Stimulated activated naive B cell treated with anti-CD40 and anti-IgM and Interleukin-4, amounts not matched to agents 10 μg/mL and 1 μg/mL and 100 μg/mL, for 72 hours (primary cell): ENCODE results near the gene INAFM2.

Experiments
- ATAC-seq, 2 donors: fragments of 150-1000 bp; cut with Tn5 transposase; replicated peaks; 2 replicates each; pipeline ENCODE4 v1.10.0; 2021; ENCODE audit warnings: moderate library complexity in 1 of 2
- DNase-seq: peaks from one replicate; pipeline ENCODE4 v3.0.0; 2021
- H3K27ac Mint-ChIP-seq: one replicate; pipeline ENCODE4 v1.8.0; 2022; ENCODE audit warnings: mild to moderate bottlenecking, mixed read lengths
- H3K27me3 Mint-ChIP-seq, 2 donors: one replicate each; pipeline ENCODE4 v1.8.0; 2022; ENCODE audit warnings: mixed read lengths in 2 of 2
- H3K36me3 Mint-ChIP-seq, 2 donors: one replicate each; pipeline ENCODE4 v1.8.0; 2022; ENCODE audit warnings: mixed read lengths in 2 of 2, mild to moderate bottlenecking in 1 of 2
- H3K4me1 Mint-ChIP-seq, 2 donors: one replicate each; pipeline ENCODE4 v1.8.0; 2022; ENCODE audit warnings: mixed read lengths in 2 of 2, mild to moderate bottlenecking in 1 of 2
- H3K4me3 Mint-ChIP-seq, 2 donors: one replicate each; pipeline ENCODE4 v1.8.0; 2022; ENCODE audit warnings: mild to moderate bottlenecking in 2 of 2, mixed read lengths in 2 of 2, moderate library complexity in 1 of 2
- H3K9me3 Mint-ChIP-seq, 2 donors: one replicate each; pipeline ENCODE4 v1.8.0; 2022; ENCODE audit warnings: mixed read lengths in 2 of 2, mild to moderate bottlenecking in 1 of 2

INAFM2 gene

GRCh38 chr15:40354408-40355171 lies 31.1 kb downstream of the INAFM2 start:
- no peak for DNase-seq

DNA sequence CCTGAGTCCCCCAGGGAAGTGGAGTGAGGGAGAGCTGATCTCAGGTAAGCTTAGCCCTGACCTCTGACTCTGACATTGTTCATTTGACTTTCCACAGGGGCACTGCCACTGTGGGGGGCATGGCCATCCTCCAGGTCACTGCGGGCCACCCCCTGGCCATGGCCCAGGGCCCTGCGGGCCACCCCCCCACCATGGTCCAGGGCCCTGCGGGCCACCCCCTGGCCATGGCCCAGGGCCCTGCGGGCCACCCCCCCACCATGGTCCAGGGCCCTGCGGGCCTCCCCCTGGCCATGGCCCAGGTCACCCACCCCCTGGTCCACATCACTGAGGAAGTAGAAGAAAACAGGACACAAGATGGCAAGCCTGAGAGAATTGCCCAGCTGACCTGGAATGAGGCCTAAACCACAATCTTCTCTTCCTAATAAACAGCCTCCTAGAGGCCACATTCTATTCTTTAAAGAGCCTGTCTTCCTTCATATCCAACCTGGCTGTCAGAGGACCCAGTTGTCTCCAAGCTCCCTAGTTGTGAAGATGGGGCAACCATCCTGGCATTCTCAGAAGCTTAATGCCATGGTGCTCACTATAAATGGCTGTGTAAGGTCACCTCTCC lies 32.6 kb downstream of the INAFM2 start:
- Mint-ChIP-seq H3K9me3 (no peaks in the 10 kb centered on the region), H3K27ac (no peak overlapping the region), H3K36me3 (no peaks in the 10 kb centered on the region), H3K4me3 (no peak overlapping the region), H3K27me3 (peaks cover 0 to 5% of the 10 kb centered on the region in 2 donors), H3K4me1 (peaks cover 8 to 9% of the 10 kb centered on the region in 2 donors)
- DNase-seq (no peak), ATAC-seq (no peak)

More at GRCh38 chr15:40354408-40355171, 31.1 kb downstream of the INAFM2 start:
- no peak overlapping the region for H3K27ac Mint-ChIP-seq
- peaks cover 8 to 9% of the 10 kb centered on the region in 2 donors for H3K4me1 Mint-ChIP-seq
- no peaks in the 10 kb centered on the region for H3K36me3 Mint-ChIP-seq
- no peak overlapping the region for H3K4me3 Mint-ChIP-seq
- H3K9me3 Mint-ChIP-seq = no peaks in the 10 kb centered on the region
- no peak for ATAC-seq
- H3K27me3 Mint-ChIP-seq = peaks cover 0 to 5% of the 10 kb centered on the region in 2 donors

DNA sequence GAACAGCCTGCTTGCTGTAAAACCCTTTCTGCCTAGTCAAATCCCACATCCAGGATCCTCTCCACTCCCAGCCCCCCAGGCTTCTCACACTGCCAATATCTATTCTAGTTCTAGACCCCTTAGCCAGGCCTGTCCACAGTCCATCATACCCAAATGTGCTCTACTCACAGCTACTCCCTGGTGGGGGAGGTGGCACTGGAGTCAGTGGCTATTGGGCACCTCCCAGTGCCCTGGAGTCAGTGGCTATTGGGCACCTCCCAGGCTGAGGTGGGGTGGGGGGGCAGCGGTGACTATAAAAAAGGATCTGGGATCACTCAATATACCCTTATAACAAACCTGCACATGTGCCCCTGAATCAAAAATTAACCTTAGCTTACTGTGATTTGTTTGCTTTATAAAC lies 33.8 kb downstream of the INAFM2 start:
- Mint-ChIP-seq H3K36me3 (no peaks in the 10 kb centered on the region), H3K4me1 (peaks cover 9 to 10% of the 10 kb centered on the region in 2 donors), H3K27ac (no peak overlapping the region), H3K9me3 (no peaks in the 10 kb centered on the region), H3K27me3 (peaks cover 0 to 5% of the 10 kb centered on the region in 2 donors), H3K4me3 (peak overlapping the region in 1 of 2 donors; percentile 87)
- ATAC-seq = no peak
- DNase-seq = no peak

- no peaks in the 10 kb centered on the region for H3K9me3 Mint-ChIP-seq
- H3K36me3 Mint-ChIP-seq = peaks cover 0 to 4% of the 10 kb centered on the region in 2 donors
- DNase-seq (peak; percentile 85), ATAC-seq (peak; percentile 93)
- H3K27ac Mint-ChIP-seq = peak within 1 kb of the TSS; percentile 65
- peaks cover 0 to 5% of the 10 kb centered on the region in 2 donors for H3K27me3 Mint-ChIP-seq
- peaks cover 9 to 10% of the 10 kb centered on the region in 2 donors for H3K4me1 Mint-ChIP-seq
- peak within 1 kb of the TSS; percentile 86 to 87 for H3K4me3 Mint-ChIP-seq
These were observed 34.4 kb downstream of the INAFM2 start, which contains the start of gene DISP2 for GRCh38 chr15:40357723-40358470. TSS of gene DISP2 (plus strand) at chr15:40358219. CDS start at chr15:40358322, 103 bp downstream.

DNA sequence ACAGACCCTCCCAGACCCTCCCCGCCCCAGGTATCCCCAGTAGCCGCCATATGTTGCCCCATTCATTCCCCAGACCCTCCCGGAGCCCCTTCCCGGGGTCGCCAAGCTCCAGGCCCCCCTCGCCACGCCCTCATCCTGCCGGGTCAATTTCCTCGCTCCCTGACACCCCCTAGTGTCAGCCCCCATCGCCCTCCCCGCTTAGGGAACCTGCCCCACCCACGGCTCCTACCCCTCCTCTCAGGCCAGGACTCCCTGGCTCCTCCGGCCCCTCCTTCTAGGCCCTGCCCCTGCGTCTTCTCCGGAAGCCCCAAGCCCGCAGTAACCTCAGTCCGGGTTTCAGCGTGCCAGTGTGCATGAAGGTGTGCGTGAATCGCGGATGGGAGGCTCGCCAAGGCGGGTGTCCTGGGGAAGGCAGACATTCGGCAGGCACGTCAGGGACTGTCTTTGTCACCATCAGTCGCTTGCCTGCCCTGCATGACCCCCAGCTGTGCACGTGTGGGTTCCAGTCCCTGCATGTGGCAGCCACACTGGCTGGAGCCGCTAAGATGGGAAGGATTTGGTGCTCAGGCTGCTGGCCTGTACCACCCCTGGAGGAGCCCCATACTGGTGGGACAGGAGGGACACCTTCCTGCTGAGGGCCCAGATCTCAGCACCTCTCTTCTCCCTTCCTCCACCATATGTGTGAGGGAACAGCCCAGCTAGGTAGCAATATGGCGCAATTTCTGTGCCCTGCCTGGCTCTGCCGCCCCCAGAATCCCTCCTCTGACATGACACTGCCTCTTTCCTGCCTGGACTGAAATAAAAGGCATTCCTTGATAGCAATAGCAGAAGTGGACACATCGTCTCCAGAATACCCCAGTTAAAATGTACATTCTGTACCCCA lies 35.2 kb downstream of the INAFM2 start:
- Mint-ChIP-seq H3K27ac (peak overlapping the region; percentile 65), H3K36me3 (peaks cover 0 to 4% of the 10 kb centered on the region in 2 donors), H3K9me3 (no peaks in the 10 kb centered on the region), H3K4me1 (peaks cover 10 to 12% of the 10 kb centered on the region in 2 donors), H3K27me3 (peaks cover 0 to 5% of the 10 kb centered on the region in 2 donors), H3K4me3 (peak overlapping the region; percentile 86 to 87)
- ATAC-seq (peak; percentile 33 to 40), DNase-seq (no peak)

GRCh38 chr15:40360015-40360414 lies 36.5 kb downstream of the INAFM2 start:
- Mint-ChIP-seq H3K27ac (no peak overlapping the region), H3K4me3 (no peak overlapping the region), H3K36me3 (peaks cover 0 to 4% of the 10 kb centered on the region in 2 donors), H3K9me3 (no peaks in the 10 kb centered on the region), H3K27me3 (no peaks in the 10 kb centered on the region), H3K4me1 (peaks cover 9 to 22% of the 10 kb centered on the region in 2 donors)
- ATAC-seq (no peak), DNase-seq (no peak)

DNA sequence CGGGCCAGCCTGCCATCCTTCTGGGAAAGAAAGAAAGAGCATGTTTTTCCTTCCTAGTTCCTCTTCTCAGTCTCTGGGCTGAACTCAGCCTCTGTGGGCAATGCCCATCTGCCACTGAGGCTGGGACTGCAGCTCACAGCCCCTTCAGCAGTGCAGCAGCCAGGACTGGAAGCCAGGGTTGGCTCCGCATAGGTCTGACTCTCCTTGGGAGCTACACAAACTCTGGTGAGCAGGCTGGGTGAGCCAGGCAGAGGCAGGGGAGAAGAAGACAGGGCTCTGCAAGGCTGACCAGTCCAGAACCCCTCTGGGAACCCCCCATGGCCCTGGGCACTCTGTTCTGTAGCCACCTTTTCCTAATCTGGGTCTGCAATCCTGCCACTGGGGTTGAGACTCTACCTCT lies 38.1 kb downstream of the INAFM2 start:
- no peak for ATAC-seq
- peaks cover 1 to 4% of the 10 kb centered on the region in 2 donors for H3K36me3 Mint-ChIP-seq
- H3K4me3 Mint-ChIP-seq = no peak overlapping the region
- no peaks in the 10 kb centered on the region for H3K9me3 Mint-ChIP-seq
- H3K4me1 Mint-ChIP-seq = peaks cover 13 to 23% of the 10 kb centered on the region in 2 donors
- no peak for DNase-seq
- H3K27me3 Mint-ChIP-seq = no peaks in the 10 kb centered on the region
- H3K27ac Mint-ChIP-seq = no peak overlapping the region

DNA sequence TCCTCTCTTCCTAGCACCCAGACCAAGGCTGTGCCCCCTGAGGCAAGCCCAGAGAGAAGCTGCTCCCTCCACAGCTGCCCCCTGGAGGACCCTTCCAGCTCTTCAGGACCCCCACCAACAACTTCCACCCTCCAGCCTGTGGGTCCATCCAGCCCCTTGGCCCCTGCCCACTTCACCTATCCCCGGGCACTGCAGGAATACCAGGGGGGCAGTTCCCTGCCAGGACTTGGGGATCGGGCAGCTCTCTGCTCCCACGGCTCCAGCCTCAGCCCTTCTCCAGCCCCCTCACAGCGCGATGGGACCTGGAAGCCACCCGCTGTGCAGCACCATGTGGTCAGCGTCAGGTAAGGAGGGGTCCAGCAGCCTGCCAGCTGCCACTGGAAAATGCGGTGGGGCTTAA lies 40.1 kb downstream of the INAFM2 start:
- H3K9me3 Mint-ChIP-seq = no peaks in the 10 kb centered on the region
- H3K4me3 Mint-ChIP-seq = no peak overlapping the region
- no peaks in the 10 kb centered on the region for H3K27me3 Mint-ChIP-seq
- peaks cover 19 to 33% of the 10 kb centered on the region in 2 donors for H3K4me1 Mint-ChIP-seq
- H3K27ac Mint-ChIP-seq = no peak overlapping the region
- ATAC-seq (no peak), DNase-seq (no peak)
- peaks cover 1 to 4% of the 10 kb centered on the region in 2 donors for H3K36me3 Mint-ChIP-seq

DNA sequence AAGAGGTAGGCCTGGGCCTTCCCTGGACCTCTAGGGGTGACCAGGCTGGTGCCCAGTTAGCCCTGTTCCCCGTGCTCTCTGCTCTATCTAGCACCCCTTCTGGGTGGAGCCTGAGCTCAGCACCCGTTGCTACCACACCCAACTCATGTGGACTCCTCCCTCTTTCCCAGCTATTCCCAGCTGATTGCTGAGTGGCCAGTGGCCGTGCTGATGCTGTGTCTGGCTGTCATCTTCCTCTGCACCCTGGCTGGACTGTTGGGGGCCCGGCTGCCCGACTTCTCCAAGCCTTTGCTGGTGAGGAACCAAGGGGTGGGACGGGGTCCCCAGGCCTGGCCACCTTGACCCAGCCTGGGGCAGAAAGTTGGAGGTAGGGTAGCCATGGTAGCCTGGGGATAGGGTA lies 40.8 kb downstream of the INAFM2 start:
- Mint-ChIP-seq H3K27ac (no peak overlapping the region), H3K4me3 (no peak overlapping the region), H3K27me3 (no peaks in the 10 kb centered on the region), H3K9me3 (no peaks in the 10 kb centered on the region), H3K36me3 (peaks cover 1 to 4% of the 10 kb centered on the region in 2 donors), H3K4me1 (peaks cover 17 to 32% of the 10 kb centered on the region in 2 donors)
- ATAC-seq (no peak), DNase-seq (no peak)

DNA sequence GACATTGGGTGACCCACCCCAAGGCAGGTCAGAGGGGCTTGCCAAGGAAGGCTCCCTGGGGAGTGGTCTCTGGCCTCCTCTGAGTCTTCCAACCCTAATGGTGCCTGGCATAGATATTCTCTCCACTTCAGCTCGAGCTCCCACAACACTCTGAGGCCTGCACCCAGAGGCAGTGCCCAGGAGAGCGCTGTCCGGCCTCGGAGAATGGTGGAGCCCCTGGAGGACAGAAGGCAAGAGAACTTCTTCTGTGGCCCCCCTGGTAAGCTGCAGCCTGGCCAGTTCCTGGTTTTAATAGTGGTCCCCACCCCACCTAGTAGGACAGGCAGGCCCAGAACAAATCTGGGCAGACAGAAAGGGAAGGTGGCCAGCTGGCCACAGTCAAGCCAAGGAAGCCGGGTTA lies 41.5 kb downstream of the INAFM2 start:
- ATAC-seq = no peak
- Mint-ChIP-seq H3K27me3 (no peaks in the 10 kb centered on the region), H3K27ac (no peak overlapping the region), H3K9me3 (no peaks in the 10 kb centered on the region), H3K4me3 (no peak overlapping the region), H3K36me3 (peaks cover 1 to 4% of the 10 kb centered on the region in 2 donors), H3K4me1 (peaks cover 17 to 35% of the 10 kb centered on the region in 2 donors)
- DNase-seq = no peak

- Mint-ChIP-seq H3K27ac (no peak overlapping the region), H3K36me3 (peaks cover 1 to 4% of the 10 kb centered on the region in 2 donors), H3K4me3 (no peak overlapping the region), H3K27me3 (no peaks in the 10 kb centered on the region), H3K4me1 (peaks cover 17 to 35% of the 10 kb centered on the region in 2 donors), H3K9me3 (no peaks in the 10 kb centered on the region)
- DNase-seq (no peak), ATAC-seq (no peak)
These were observed 42.3 kb downstream of the INAFM2 start for GRCh38 chr15:40365624-40366456.

- ATAC-seq (no peak), DNase-seq (no peak)
- Mint-ChIP-seq H3K4me1 (peaks cover 15 to 35% of the 10 kb centered on the region in 2 donors), H3K27me3 (no peaks in the 10 kb centered on the region), H3K36me3 (peaks cover 1 to 4% of the 10 kb centered on the region in 2 donors), H3K27ac (no peak overlapping the region), H3K9me3 (no peaks in the 10 kb centered on the region), H3K4me3 (peak overlapping the region in 1 of 2 donors; percentile 82)
These were observed 43.2 kb downstream of the INAFM2 start for GRCh38 chr15:40366457-40367370.
